Panc1 (cell line): ENCODE data around the gene WNT1. TPM values are rescaled to one million over a fixed set of nuclear protein-coding genes. Genes with fewer than 3 reads are reported as not detected.

Experiments used
- ATAC-seq: fragments of 200-7000 bp; cut with Tn5 transposase; 2 replicates; pipeline ENCODE4 v1.9.1; 2020; ENCODE audit warnings: mild to moderate bottlenecking, moderate library complexity
- BruUV-seq: library from RNA; stranded (reverse); fragments of 400-500 nt; replicated peaks from 2 replicates; lab custom pipeline; 2021; lab: Mats Ljungman, UMichigan
- CTCF ChIA-PET: fragments of 300-600 bp; sonication (Branson Sonifier 250); formaldehyde crosslinking; loops from one replicate; lab custom pipeline; 2022; ENCODE audit warnings: antibody characterized with exemption; lab: Charles Lee
- POLR2A ChIA-PET: fragments of 300-600 bp; sonication (Branson Sonifier 250); formaldehyde crosslinking; loops from one replicate; lab custom pipeline; 2022; ENCODE audit warnings: antibody characterized with exemption; lab: Charles Lee
- DNase-seq: peaks from one replicate; pipeline ENCODE4 v3.0.0-alpha.2; 2010; ENCODE audit warnings: low read depth, low spot score
- H3K27ac ChIP-seq: 2 replicates; pipeline ENCODE4 v1.5.1; 2011; ENCODE audit warnings: mild to moderate bottlenecking, low read length, inconsistent platforms
- H3K27me3 ChIP-seq: fragments of 200-500 bp; sonication (Bioruptor generic); 2 replicates; pipeline ENCODE4 v1.6.0; 2014; ENCODE audit warnings: low read length, inconsistent platforms; ENCODE audit not compliant: control insufficient read depth, insufficient read depth
- H3K36me3 ChIP-seq: fragments of 200-500 bp; sonication (Bioruptor generic); 2 replicates; pipeline ENCODE4 v1.5.1; 2014; ENCODE audit warnings: inconsistent platforms, mild to moderate bottlenecking, low read length, moderate library complexity; ENCODE audit not compliant: control insufficient read depth, insufficient read depth
- H3K4me1 ChIP-seq: 2 replicates; pipeline ENCODE4 v1.5.1; 2011; ENCODE audit warnings: inconsistent platforms, mild to moderate bottlenecking, low read length, moderate library complexity; ENCODE audit not compliant: control insufficient read depth, insufficient read depth
- H3K4me3 ChIP-seq, 2 experiments: 2 replicates each; pipeline ENCODE4 v1.5.1; 2011 to 2012; ENCODE audit warnings: low read depth in 2 of 2, low read length in 2 of 2, mild to moderate bottlenecking in 2 of 2, inconsistent platforms in 1 of 2, moderate library complexity in 1 of 2
- H3K9me3 ChIP-seq: fragments of 200-500 bp; sonication (Bioruptor generic); 2 replicates; pipeline ENCODE4 v1.5.1; 2014; ENCODE audit warnings: low read depth, mild to moderate bottlenecking, inconsistent platforms, low read length, moderate library complexity; ENCODE audit not compliant: control insufficient read depth, insufficient read depth
- POLR2AphosphoS5 ChIP-seq: IDR thresholded peaks from 2 replicates; pipeline ENCODE4 v1.6.1; 2012; ENCODE audit warnings: mild to moderate bottlenecking, low read depth, low read length, moderate library complexity
- SIN3A ChIP-seq: IDR thresholded peaks from 2 replicates; pipeline ENCODE4 v1.6.1; 2012; ENCODE audit warnings: low read depth, mild to moderate bottlenecking, low read length, moderate library complexity, borderline replicate concordance; ENCODE audit not compliant: insufficient read depth
- TCF7L2 ChIP-seq: IDR thresholded peaks from 2 replicates; pipeline ENCODE4 v1.6.1; 2011; ENCODE audit warnings: mild to moderate bottlenecking, low read depth, low read length, inconsistent platforms
- in situ Hi-C: cut with HindIII; loops from 2 replicates; pipeline ENCODE4 v1.10.0; 2016; ENCODE audit warnings: low sequenced_read_pairs, low pct_unique_long_range_greater_than_20kb
- intact Hi-C: fragments of 100-400 bp; cut with micrococcal nuclease; formaldehyde crosslinking; loops from one replicate; pipeline ENCODE4 v1.10.0; 2022; ENCODE audit not compliant: unreplicated experiment
- total RNA-seq: library from RNA; stranded (reverse); gene quantifications from one replicate; pipeline ENCODE4 v1.2.1, GENCODE V29; 2021; ENCODE audit not compliant: unreplicated experiment
- TF ChIP-seq, protein P1 (sequence below), 2 experiments: IDR thresholded peaks; 2 replicates each; pipeline ENCODE4 v1.6.1; 2011 to 2012; ENCODE audit warnings: low read depth in 2 of 2, control low read depth in 1 of 2, low read length in 1 of 2, mild to moderate bottlenecking in 1 of 2, moderate library complexity in 1 of 2; ENCODE audit not compliant: insufficient read depth in 1 of 2
- TF ChIP-seq, protein P2 (sequence below): fragments of 450-650 bp; IDR thresholded peaks from 2 replicates; pipeline ENCODE4 v1.5.1; 2017; ENCODE audit warnings: mild to moderate bottlenecking

The WNT1 gene
- total RNA-seq, 1 experiment from 2014 or later, result not detected

DNA sequence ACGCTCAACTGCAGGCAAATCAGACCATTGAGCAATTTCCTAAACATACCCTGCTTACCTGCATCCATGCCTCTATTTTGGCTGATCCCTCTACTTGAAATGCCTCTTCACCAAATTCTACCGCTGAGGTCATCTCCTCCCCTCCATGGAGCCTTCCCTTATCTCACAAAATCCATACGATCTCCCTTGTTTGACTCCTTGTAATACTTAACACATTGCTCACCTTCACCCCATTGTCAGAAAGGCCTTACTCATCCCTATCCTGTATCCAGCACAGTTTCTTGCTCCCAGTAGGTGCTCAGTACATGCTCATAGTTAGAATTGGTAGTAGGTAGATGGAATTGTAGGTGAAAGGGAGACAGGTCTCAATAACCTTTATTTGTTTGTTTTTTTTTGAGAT is 15.7 kb downstream of the WNT1 start:
- no peak for DNase-seq
- H3K4me3 ChIP-seq, result no peak overlapping the region
- no peak overlapping the region for H3K27ac ChIP-seq
- ChIA-PET POLR2A (no interaction called here), CTCF (interaction anchor here (0.7 to 2.4 kb wide), 4 partner anchors 11 to 76 kb away, joined by 5 to 13 read pairs (median 8); partner anchors contain the start of gene WNT1)
- H3K9me3 ChIP-seq, result no peaks in the 10 kb centered on the region
- BruUV-seq, result no TSS peak
- in situ Hi-C loops, result no loop called here
- intact Hi-C loops, result loop anchor here (2.0 kb wide), 1 partner anchor 141 kb away; the partner anchor contains the start of gene DDX23
- no peak for ATAC-seq
- H3K27me3 ChIP-seq, result 0 out of 2 replicates have a peak, but pooled peaks cover 3% of the 10 kb centered on the region
- H3K36me3 ChIP-seq, result no peaks in the 10 kb centered on the region
- TF ChIP-seq, protein P1, sequence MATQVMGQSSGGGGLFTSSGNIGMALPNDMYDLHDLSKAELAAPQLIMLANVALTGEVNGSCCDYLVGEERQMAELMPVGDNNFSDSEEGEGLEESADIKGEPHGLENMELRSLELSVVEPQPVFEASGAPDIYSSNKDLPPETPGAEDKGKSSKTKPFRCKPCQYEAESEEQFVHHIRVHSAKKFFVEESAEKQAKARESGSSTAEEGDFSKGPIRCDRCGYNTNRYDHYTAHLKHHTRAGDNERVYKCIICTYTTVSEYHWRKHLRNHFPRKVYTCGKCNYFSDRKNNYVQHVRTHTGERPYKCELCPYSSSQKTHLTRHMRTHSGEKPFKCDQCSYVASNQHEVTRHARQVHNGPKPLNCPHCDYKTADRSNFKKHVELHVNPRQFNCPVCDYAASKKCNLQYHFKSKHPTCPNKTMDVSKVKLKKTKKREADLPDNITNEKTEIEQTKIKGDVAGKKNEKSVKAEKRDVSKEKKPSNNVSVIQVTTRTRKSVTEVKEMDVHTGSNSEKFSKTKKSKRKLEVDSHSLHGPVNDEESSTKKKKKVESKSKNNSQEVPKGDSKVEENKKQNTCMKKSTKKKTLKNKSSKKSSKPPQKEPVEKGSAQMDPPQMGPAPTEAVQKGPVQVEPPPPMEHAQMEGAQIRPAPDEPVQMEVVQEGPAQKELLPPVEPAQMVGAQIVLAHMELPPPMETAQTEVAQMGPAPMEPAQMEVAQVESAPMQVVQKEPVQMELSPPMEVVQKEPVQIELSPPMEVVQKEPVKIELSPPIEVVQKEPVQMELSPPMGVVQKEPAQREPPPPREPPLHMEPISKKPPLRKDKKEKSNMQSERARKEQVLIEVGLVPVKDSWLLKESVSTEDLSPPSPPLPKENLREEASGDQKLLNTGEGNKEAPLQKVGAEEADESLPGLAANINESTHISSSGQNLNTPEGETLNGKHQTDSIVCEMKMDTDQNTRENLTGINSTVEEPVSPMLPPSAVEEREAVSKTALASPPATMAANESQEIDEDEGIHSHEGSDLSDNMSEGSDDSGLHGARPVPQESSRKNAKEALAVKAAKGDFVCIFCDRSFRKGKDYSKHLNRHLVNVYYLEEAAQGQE (IDR thresholded peaks at IDR 0.05; ENCODE audit: insufficient read depth in 1 of 2, low read depth in 2 of 2, low read length in 1 of 2), result no peak
- TF ChIP-seq, protein P2, sequence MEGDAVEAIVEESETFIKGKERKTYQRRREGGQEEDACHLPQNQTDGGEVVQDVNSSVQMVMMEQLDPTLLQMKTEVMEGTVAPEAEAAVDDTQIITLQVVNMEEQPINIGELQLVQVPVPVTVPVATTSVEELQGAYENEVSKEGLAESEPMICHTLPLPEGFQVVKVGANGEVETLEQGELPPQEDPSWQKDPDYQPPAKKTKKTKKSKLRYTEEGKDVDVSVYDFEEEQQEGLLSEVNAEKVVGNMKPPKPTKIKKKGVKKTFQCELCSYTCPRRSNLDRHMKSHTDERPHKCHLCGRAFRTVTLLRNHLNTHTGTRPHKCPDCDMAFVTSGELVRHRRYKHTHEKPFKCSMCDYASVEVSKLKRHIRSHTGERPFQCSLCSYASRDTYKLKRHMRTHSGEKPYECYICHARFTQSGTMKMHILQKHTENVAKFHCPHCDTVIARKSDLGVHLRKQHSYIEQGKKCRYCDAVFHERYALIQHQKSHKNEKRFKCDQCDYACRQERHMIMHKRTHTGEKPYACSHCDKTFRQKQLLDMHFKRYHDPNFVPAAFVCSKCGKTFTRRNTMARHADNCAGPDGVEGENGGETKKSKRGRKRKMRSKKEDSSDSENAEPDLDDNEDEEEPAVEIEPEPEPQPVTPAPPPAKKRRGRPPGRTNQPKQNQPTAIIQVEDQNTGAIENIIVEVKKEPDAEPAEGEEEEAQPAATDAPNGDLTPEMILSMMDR, result no peak
- TF ChIP-seq TCF7L2 (no peak), SIN3A (no peak), POLR2AphosphoS5 (no peak)
- H3K4me1 ChIP-seq, result peaks cover 3% of the 10 kb centered on the region; the same call in 1 of the 2 replicates

DNA sequence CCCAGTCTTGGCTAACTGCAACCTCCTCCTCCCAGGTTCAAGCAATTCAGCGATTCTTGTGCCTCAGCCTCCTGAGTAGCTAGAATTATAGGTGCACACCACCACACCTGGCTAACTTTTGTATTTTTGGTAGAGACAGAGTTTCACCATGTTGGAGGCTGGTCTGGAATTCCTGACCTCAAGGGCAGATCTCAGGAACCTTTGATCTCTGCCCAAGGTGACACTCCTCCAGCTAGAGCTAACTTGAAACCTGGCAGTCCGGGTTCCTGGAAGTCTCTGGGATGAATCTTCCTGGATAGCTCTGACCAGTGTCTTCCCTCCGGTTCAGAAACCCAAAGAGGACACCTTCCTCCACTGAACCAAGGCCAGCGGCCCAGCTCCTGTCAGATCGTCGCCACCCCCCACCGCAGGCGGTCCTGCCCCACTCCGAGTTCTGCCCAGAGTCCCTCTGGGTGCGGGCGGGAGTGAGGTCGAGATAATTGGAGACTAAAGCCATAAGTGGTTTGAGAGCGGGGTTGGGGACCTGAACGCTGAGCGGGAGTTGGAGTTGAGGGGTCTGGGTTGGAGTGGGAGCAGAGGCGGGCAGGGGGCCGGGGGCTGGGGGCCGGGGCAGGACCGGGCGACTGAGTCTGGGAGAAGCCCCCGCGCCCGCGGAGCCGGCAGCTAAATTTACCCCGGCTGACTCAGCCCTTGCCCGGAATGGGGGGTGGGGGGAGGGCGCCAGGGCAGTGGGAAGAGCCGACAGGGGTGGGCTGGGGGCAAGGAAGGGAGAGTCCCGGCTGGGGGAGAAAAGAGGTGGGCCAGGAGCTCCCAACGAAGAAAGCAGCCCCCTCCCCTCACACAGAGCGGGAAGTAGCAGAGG is 16.3 kb downstream of the WNT1 start:
- ATAC-seq, result no peak
- POLR2A ChIA-PET, result no interaction called here
- Histone ChIP-seq H3K4me1 (peaks cover 4% of the 10 kb centered on the region), H3K9me3 (no peaks in the 10 kb centered on the region), H3K36me3 (no peaks in the 10 kb centered on the region), H3K27ac (no peak overlapping the region), H3K27me3 (no peaks in the 10 kb centered on the region), H3K4me3 (no peak overlapping the region; a peak in 1 of 4 replicates)
- in situ Hi-C loops (no loop called here), intact Hi-C loops (loop anchor here (2.0 kb wide), 1 partner anchor 142 kb away; the partner anchor contains the start of gene DDX23)
- TF ChIP-seq TCF7L2 (no peak), POLR2AphosphoS5 (no peak), SIN3A (no peak)
- TF ChIP-seq, protein P2, result no peak
- TF ChIP-seq, protein P1 (IDR thresholded peaks at IDR 0.05; ENCODE audit: insufficient read depth in 1 of 2, low read depth in 2 of 2, low read length in 1 of 2), result no peak
- no peak for DNase-seq
- CTCF ChIA-PET, result interaction anchor here (0.6 to 2.4 kb wide), 5 partner anchors 11 to 143 kb away, joined by 4 to 16 read pairs (median 10); partner anchors contain the start of gene WNT1
- BruUV-seq, result no TSS peak
